OCI-LY1 (cell line): ENCODE results near the gene DOK5.

ENCODE experiments used
- H2AFZ ChIP-seq: fragments of 200-600 bp; sonication (generic), shearing (Covaris generic); 2 replicates; pipeline ENCODE4 v1.6.0; 2014; ENCODE audit warnings: antibody characterized with exemption, mild to moderate bottlenecking, low read length
- H3F3A ChIP-seq: fragments of 200-600 bp; sonication (generic), shearing (Covaris generic); 2 replicates; pipeline ENCODE4 v1.6.0; 2014; ENCODE audit warnings: mild to moderate bottlenecking, antibody characterized with exemption, low read length, moderate library complexity; ENCODE audit not compliant: insufficient read depth
- H3K27ac ChIP-seq: fragments of 200-600 bp; sonication (generic); 2 replicates; pipeline ENCODE4 v1.5.1; 2014; ENCODE audit warnings: low read length, mixed run types, mild to moderate bottlenecking, low read depth; ENCODE audit not compliant: poor library complexity, severe bottlenecking
- H3K27me3 ChIP-seq: fragments of 200-600 bp; sonication (generic); 2 replicates; pipeline ENCODE4 v1.6.0; 2014; ENCODE audit warnings: antibody characterized with exemption, mild to moderate bottlenecking, low read length, moderate library complexity; ENCODE audit not compliant: insufficient read depth
- H3K36me3 ChIP-seq: fragments of 200-600 bp; sonication (generic); 2 replicates; pipeline ENCODE4 v1.6.1; 2014; ENCODE audit warnings: mild to moderate bottlenecking, antibody characterized with exemption, low read length, moderate library complexity, mixed read lengths; ENCODE audit not compliant: insufficient read depth
- H3K4me1 ChIP-seq: fragments of 200-600 bp; sonication (generic); 2 replicates; pipeline ENCODE4 v1.5.1; 2014; ENCODE audit warnings: mild to moderate bottlenecking, low read length, moderate library complexity; ENCODE audit not compliant: insufficient read depth, severe bottlenecking
- H3K4me2 ChIP-seq: fragments of 200-600 bp; sonication (generic), shearing (Covaris generic); 2 replicates; pipeline ENCODE4 v1.6.1; 2014; ENCODE audit warnings: low read length
- H3K4me3 ChIP-seq: fragments of 200-600 bp; sonication (generic); 2 replicates; pipeline ENCODE4 v1.5.1; 2014; ENCODE audit warnings: low read length, low read depth, mild to moderate bottlenecking, mixed read lengths; ENCODE audit not compliant: poor library complexity, severe bottlenecking
- H3K79me2 ChIP-seq: fragments of 200-600 bp; shearing (Covaris generic); 2 replicates; pipeline ENCODE4 v1.6.1; 2016; ENCODE audit warnings: mixed run types, low read length, mixed read lengths; ENCODE audit not compliant: insufficient read depth
- H3K9ac ChIP-seq: fragments of 200-600 bp; sonication (generic), shearing (Covaris generic); 2 replicates; pipeline ENCODE4 v1.6.1; 2014; ENCODE audit warnings: mild to moderate bottlenecking, low read length, mixed read lengths
- H3K9me2 ChIP-seq: fragments of 200-600 bp; sonication (generic), shearing (Covaris generic); 2 replicates; pipeline ENCODE4 v1.6.1; 2014; ENCODE audit warnings: low read depth, mild to moderate bottlenecking, low read length, mixed read lengths
- H3K9me3 ChIP-seq: fragments of 200-600 bp; shearing (Covaris generic); 2 replicates; pipeline ENCODE4 v1.6.1; 2014; ENCODE audit warnings: low read length, mixed read lengths
- H4K20me1 ChIP-seq: fragments of 200-600 bp; sonication (generic), shearing (Covaris generic); 2 replicates; pipeline ENCODE4 v1.6.0; 2016; ENCODE audit warnings: mild to moderate bottlenecking, low read length; ENCODE audit not compliant: insufficient read depth
- CTCF ChIP-seq: fragments of 200-600 bp; sonication (generic), shearing (Covaris generic); IDR thresholded peaks from 2 replicates; pipeline ENCODE4 v1.5.1; 2017; ENCODE audit warnings: mild to moderate bottlenecking, antibody characterized with exemption, low read length, moderate library complexity, mixed read lengths
- EZH2 ChIP-seq: fragments of 200-600 bp; sonication (generic), shearing (Covaris generic); IDR thresholded peaks from 2 replicates; pipeline ENCODE4 v1.8.0; 2017; ENCODE audit warnings: borderline replicate concordance, mixed run types, mild to moderate bottlenecking, antibody characterized with exemption, low read length, moderate library complexity, mixed read lengths

The DOK5 gene

DNA sequence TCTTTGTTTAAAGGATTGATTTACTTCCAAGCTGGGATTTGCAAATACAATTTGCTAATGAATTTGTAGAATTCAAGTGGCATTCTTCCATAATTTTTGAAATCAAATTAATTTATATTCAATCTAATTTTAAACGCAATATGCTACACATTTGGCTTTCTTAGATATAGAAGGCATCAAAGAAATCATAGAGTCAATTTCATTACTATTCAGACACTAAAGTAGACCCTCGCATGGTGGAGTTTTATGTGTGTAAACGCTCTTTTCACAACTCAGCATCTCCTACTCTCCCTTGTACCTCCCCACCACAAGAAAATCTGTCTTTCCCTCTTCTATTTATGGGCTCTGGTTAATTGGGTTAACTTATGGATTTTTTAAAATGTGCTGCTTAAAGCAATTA, 144.3 kb downstream of the DOK5 start:
- Histone ChIP-seq H4K20me1 (no peaks in the 10 kb centered on the region), H3K4me1 (no peaks in the 10 kb centered on the region), H3K9me2 (no peaks in the 10 kb centered on the region), H3K9ac (no peak overlapping the region), H2AFZ (no peak overlapping the region), H3K27ac (no peak overlapping the region), H3K79me2 (no peaks in the 10 kb centered on the region), H3K4me2 (no peak overlapping the region), H3K4me3 (no peak overlapping the region), H3F3A (no peaks in the 10 kb centered on the region), H3K27me3 (no peaks in the 10 kb centered on the region), H3K36me3 (no peaks in the 10 kb centered on the region), H3K9me3 (no peaks in the 10 kb centered on the region)
- TF ChIP-seq CTCF (no peak), EZH2 (no peak)

GRCh38 chr20:54620611-54621010, 145.2 kb downstream of the DOK5 start:
- TF ChIP-seq CTCF (no peak), EZH2 (no peak)
- no peaks in the 10 kb centered on the region for H3K36me3 ChIP-seq
- no peaks in the 10 kb centered on the region for H3K9me3 ChIP-seq
- no peaks in the 10 kb centered on the region for H4K20me1 ChIP-seq
- no peak overlapping the region for H3K9ac ChIP-seq
- H2AFZ ChIP-seq = no peak overlapping the region
- H3K79me2 ChIP-seq = no peaks in the 10 kb centered on the region
- no peaks in the 10 kb centered on the region for H3K4me1 ChIP-seq
- H3K27ac ChIP-seq = no peak overlapping the region
- H3F3A ChIP-seq = no peaks in the 10 kb centered on the region
- H3K27me3 ChIP-seq = peaks cover 3% of the 10 kb centered on the region; the same call in 1 of the 2 replicates
- no peak overlapping the region for H3K4me3 ChIP-seq
- H3K4me2 ChIP-seq = no peak overlapping the region
- no peaks in the 10 kb centered on the region for H3K9me2 ChIP-seq

DNA sequence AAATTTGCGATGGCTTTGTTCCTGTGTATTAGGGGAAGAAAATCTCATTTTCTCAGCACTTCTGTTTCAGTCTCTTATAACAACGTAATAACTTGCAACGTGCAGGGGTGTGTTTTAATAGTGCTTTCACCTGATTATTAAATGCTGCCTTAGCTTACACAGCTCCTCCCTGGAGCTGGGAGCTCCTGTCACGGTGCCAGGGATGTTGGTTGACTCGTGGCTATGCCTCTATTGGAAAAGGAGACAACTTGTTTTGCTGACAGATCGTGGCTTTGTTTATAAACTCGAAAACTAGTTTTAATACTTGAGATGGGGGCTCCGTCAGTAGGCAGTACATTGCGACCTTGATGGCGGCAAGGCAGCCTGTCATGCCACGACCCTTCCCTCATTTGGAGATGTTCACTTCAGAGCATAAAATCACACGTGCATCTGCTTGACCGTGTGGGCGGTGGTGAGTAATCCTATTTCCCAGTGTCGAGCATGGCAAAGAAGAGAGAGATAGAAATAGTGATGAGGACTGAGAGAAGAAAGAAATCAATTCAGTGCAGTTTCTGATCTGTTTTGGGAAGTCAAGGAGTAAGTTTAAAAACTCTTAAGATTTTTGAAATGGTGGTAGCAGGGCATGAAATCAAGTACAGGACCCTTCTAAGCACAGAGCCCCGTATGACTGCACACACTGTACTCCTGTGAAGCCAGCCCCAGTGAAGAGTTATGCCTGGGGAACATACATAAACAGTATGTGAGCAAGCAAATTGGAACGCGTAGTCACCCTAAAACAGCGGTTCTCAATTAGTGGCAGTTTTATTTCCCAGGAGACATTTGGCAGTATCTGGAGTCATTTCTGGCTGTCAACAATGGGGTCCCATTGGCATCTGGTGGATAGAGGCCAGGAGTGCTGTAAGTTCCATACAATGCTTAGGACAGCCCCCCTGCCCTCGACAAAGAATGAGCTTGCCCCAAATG, 147.2 kb downstream of the DOK5 start:
- no peaks in the 10 kb centered on the region for H3K4me1 ChIP-seq
- no peak overlapping the region for H2AFZ ChIP-seq
- no peak overlapping the region for H3K4me2 ChIP-seq
- H4K20me1 ChIP-seq = no peaks in the 10 kb centered on the region
- H3F3A ChIP-seq = no peaks in the 10 kb centered on the region
- H3K9me3 ChIP-seq = no peaks in the 10 kb centered on the region
- no peak overlapping the region for H3K9ac ChIP-seq
- no peak overlapping the region for H3K4me3 ChIP-seq
- no peak for TF ChIP-seq EZH2
- no peak for TF ChIP-seq CTCF
- H3K27me3 ChIP-seq = peaks cover 5% of the 10 kb centered on the region; the same call in 1 of the 2 replicates
- H3K9me2 ChIP-seq = no peaks in the 10 kb centered on the region
- H3K36me3 ChIP-seq = no peaks in the 10 kb centered on the region
- H3K79me2 ChIP-seq = no peaks in the 10 kb centered on the region
- H3K27ac ChIP-seq = no peak overlapping the region
